K562 (cell line): ENCODE results near the gene FOXK2. TPM values are rescaled to one million over a fixed set of nuclear protein-coding genes. Genes with fewer than 3 reads are reported as not detected.
A peak's percentile ranks its signal among the peaks of the same experiment; 100 is the strongest.

Experiments used
- ATAC-seq: fragments of 200-7000 bp; cut with Tn5 transposase; 3 replicates; pipeline ENCODE4 v1.9.1; 2020; ENCODE audit warnings: moderate library complexity
- BruUV-seq: library from RNA; stranded (reverse); fragments of 400-500 nt; replicated peaks from 2 replicates; lab custom pipeline; 2021; lab: Mats Ljungman, UMichigan
- CTCF ChIA-PET: fragments of 300-600 bp; formaldehyde crosslinking; extraction: SDS; loops from one replicate; lab custom pipeline; 2021; ENCODE audit warnings: low intra/inter-chr PET ratio; lab: Yijun Ruan, JAX
- POLR2A ChIA-PET: fragments of 300-600, 350-650 bp; sonication (Branson Sonifier 250); formaldehyde crosslinking; extraction: SDS; loops from one replicate; lab custom pipeline; 2021; ENCODE audit warnings: antibody characterized with exemption, inconsistent platforms; lab: Yijun Ruan, JAX
- DNase-seq, 4 experiments: peaks; one replicate each; pipeline versions ENCODE4 v3.0.0 to v3.0.0-alpha.2; 2011 to 2018; ENCODE audit warnings: low spot score in 3 of 4, mixed read lengths in 3 of 4; ENCODE audit errors: extremely low read depth in 1 of 4
- FAIRE-seq: peaks from 2 replicates; lab custom pipeline; 2011; peaks lifted over from hg19 to GRCh38; lab: Jason Lieb, UNC
- H2AFZ ChIP-seq: 2 replicates; pipeline ENCODE4 v1.6.0; 2011; ENCODE audit warnings: low read depth, low read length, control low read depth, inconsistent platforms
- H3K27ac ChIP-seq: fragments of 200-600 bp; 3 replicates; pipeline ENCODE4 v1.8.0; 2011; ENCODE audit warnings: low read depth, mild to moderate bottlenecking, control low read depth, inconsistent platforms, low read length, moderate library complexity, mixed read lengths; ENCODE audit errors: extremely low read depth
- H3K27me3 ChIP-seq, 2 experiments: fragments of 300-600 bp in 1 of 2; 2 replicates in 1 of 2; 3 replicates in 1 of 2; pipeline versions ENCODE4 v1.6.0 to v1.8.0; 2011; ENCODE audit warnings: inconsistent platforms in 2 of 2, low read length in 2 of 2, mild to moderate bottlenecking in 1 of 2, mixed read lengths in 1 of 2, moderate library complexity in 1 of 2; ENCODE audit not compliant: control insufficient read depth in 2 of 2, insufficient read depth in 2 of 2
- H3K36me3 ChIP-seq: fragments of 300-600 bp; 3 replicates; pipeline ENCODE4 v1.8.0; 2011; ENCODE audit warnings: mild to moderate bottlenecking, low read length, inconsistent platforms; ENCODE audit not compliant: control insufficient read depth, insufficient read depth
- H3K4me1 ChIP-seq, 2 experiments: fragments of 200-600 bp in 1 of 2; replicated peaks in 1 of 2; 2 replicates in 1 of 2; 3 replicates in 1 of 2; pipeline versions ENCODE4 v1.5.1 to v1.8.0; 2011; ENCODE audit warnings: inconsistent platforms in 2 of 2, low read length in 2 of 2, mild to moderate bottlenecking in 1 of 2, mixed read lengths in 1 of 2, moderate library complexity in 1 of 2; ENCODE audit not compliant: control insufficient read depth in 2 of 2, insufficient read depth in 2 of 2
- H3K4me2 ChIP-seq: 2 replicates; pipeline ENCODE4 v1.6.1; 2011; ENCODE audit warnings: low read length, control low read depth, inconsistent platforms, mixed read lengths; ENCODE audit not compliant: insufficient read depth
- H3K4me3 ChIP-seq: fragments of 200-600 bp; sonication (generic), shearing (Covaris generic); 2 replicates; pipeline ENCODE4 v1.5.1; 2016; ENCODE audit warnings: control low read depth, inconsistent platforms
- H3K79me2 ChIP-seq: fragments of 200-600 bp; 3 replicates; pipeline ENCODE4 v1.8.0; 2011; ENCODE audit warnings: low read length, inconsistent platforms; ENCODE audit not compliant: control insufficient read depth, insufficient read depth
- H3K9ac ChIP-seq, 2 experiments: 2 replicates each; pipeline versions ENCODE4 v1.6.0 to v1.6.1; 2011; ENCODE audit warnings: low read depth in 2 of 2, low read length in 2 of 2, control low read depth in 1 of 2, inconsistent platforms in 1 of 2, mild to moderate bottlenecking in 1 of 2, mixed read lengths in 1 of 2; ENCODE audit not compliant: insufficient read depth in 1 of 2
- H3K9me1 ChIP-seq: one replicate; pipeline ENCODE4 v1.6.0; 2011; ENCODE audit warnings: inconsistent platforms, mild to moderate bottlenecking, low read length, moderate library complexity; ENCODE audit not compliant: control insufficient read depth, insufficient read depth
- H3K9me3 ChIP-seq: replicated peaks from 2 replicates; pipeline ENCODE4 v1.5.1; 2011; ENCODE audit warnings: low read depth, low read length, inconsistent platforms; ENCODE audit not compliant: control insufficient read depth, insufficient read depth
- H4K20me1 ChIP-seq: replicated peaks from 2 replicates; pipeline ENCODE4 v1.6.1; 2011; ENCODE audit warnings: low read length, inconsistent platforms, mixed read lengths; ENCODE audit not compliant: control insufficient read depth, insufficient read depth
- CEBPZ ChIP-seq: fragments of 150-350 bp; IDR thresholded peaks from 2 replicates; pipeline ENCODE4 v1.6.1; 2014; ENCODE audit warnings: low read depth, mild to moderate bottlenecking, low read length, borderline replicate concordance
- FOXA1 ChIP-seq: fragments of 450-650 bp; IDR thresholded peaks from 2 replicates; pipeline ENCODE4 v1.6.1; 2016; ENCODE audit warnings: mild to moderate bottlenecking, borderline replicate concordance
- ILK ChIP-seq: fragments of 450-650 bp; IDR thresholded peaks from 2 replicates; pipeline ENCODE4 v1.6.1; 2016; ENCODE audit warnings: missing genetic modification characterization, low read depth, mild to moderate bottlenecking, missing compliant biosample characterization, moderate library complexity, borderline replicate concordance
- NR2F6 ChIP-seq: fragments of 450-650 bp; formaldehyde crosslinking; IDR thresholded peaks from 2 replicates; pipeline ENCODE4 v1.4.0; 2020; ENCODE audit warnings: mild to moderate bottlenecking
- POLR2G ChIP-seq: fragments of 200-400 bp; formaldehyde crosslinking; IDR thresholded peaks from 2 replicates; pipeline ENCODE4 v1.6.1; 2017; ENCODE audit warnings: low read depth, mild to moderate bottlenecking, antibody characterized with exemption, low read length, moderate library complexity
- STAG1 ChIP-seq: sonication (generic); formaldehyde crosslinking; IDR thresholded peaks from 2 replicates; pipeline ENCODE4 v1.5.0; 2020; ENCODE audit warnings: missing genetic modification reagents, borderline replicate concordance
- ZSCAN29 ChIP-seq: fragments of 450-650 bp; IDR thresholded peaks from 2 replicates; pipeline ENCODE4 v1.6.1; 2017
- WGBS: fragments of 100-300 bp; shearing (Covaris generic); methylation state at CpG from one replicate; pipeline ENCODE4 v1.1.6; 2016; ENCODE audit warnings: low coverage, mixed read lengths; ENCODE audit not compliant: insufficient coverage; ENCODE audit errors: missing lambda C conversion rate; 5-methylcytosine and 5-hydroxymethylcytosine counted together
- in situ Hi-C: fragments of 300-500 bp; cut with MboI; formaldehyde crosslinking; loops from 4 replicates; pipeline ENCODE4 v1.15.0; 2018; ENCODE audit warnings: inconsistent platforms, mixed read lengths
- intact Hi-C: fragments of 100-400 bp; cut with micrococcal nuclease; formaldehyde crosslinking; loops from 2 replicates; pipeline ENCODE4 v1.14.2; 2022
- polyA plus RNA-seq, 8 experiments: library from polyadenylated mRNA; depleted of rRNA in 4 of 8; stranded (reverse) in 5 of 8; unstranded in 3 of 8; fragments of >200 nt; fragmentation: Nextera tagmentation in 2 of 8; fragmentation: Illumina TruSeq in 1 of 8; extraction: Ambion mirVana in 2 of 8; extraction: Trizol in 1 of 8; gene quantifications; 2 replicates each; pipeline versions ENCODE4 v1.2.1 to v1.2.3, GENCODE V29; 2011 to 2014; ENCODE audit warnings: inconsistent platforms in 1 of 8, missing spikeins in 1 of 8
- total RNA-seq, 7 experiments: library from RNA; depleted of rRNA in 6 of 7; stranded (reverse); fragments of >200 nt in 6 of 7; fragmentation: Illumina TruSeq in 2 of 7; extraction: Trizol in 2 of 7; gene quantifications; 2 replicates each; pipeline versions ENCODE4 v1.2.1 to v1.2.3, GENCODE V29; 2011 to 2021; ENCODE audit warnings: low replicate concordance in 1 of 7

Gene FOXK2
- total and polyA plus RNA-seq, 9 of the 15 experiments (the other 6 are each of a cell fraction or from before 2014, with no cell fraction given) = 3.0 to 86.0 (median 44.1) TPM

- intact Hi-C loops (no loop called here), in situ Hi-C loops (no loop called here)
- no peak for FAIRE-seq
- DNase-seq = no peak
- Histone ChIP-seq H3K4me3 (no peak overlapping the region), H4K20me1 (no peaks in the 10 kb centered on the region), H3K9me3 (no peaks in the 10 kb centered on the region), H3K9ac (no peak overlapping the region), H3K36me3 (peaks cover 89% of the 10 kb centered on the region; the same call in 2 of the 3 replicates), H3K9me1 (peaks cover 6% of the 10 kb centered on the region), H3K27ac (no peak overlapping the region), H3K4me2 (no peak overlapping the region), H3K4me1 (peaks cover 0 to 39% of the 10 kb centered on the region in 2 experiments; a peak in 2 of 5 replicates), H3K27me3 (no peaks in the 10 kb centered on the region), H3K79me2 (peaks cover 20% of the 10 kb centered on the region), H2AFZ (no peak overlapping the region)
- TF ChIP-seq FOXA1 (no peak), POLR2G (0 out of 2 replicates have a peak, but pooled peaks have one; percentile 26), NR2F6 (CRISPR knock-in tag) (no peak), CEBPZ (no peak), ZSCAN29 (no peak), ILK (tag) (no peak), STAG1 (CRISPR knock-in tag) (no peak)
- ATAC-seq = no peak
- BruUV-seq = no TSS peak
- WGBS = 94% methylated on average over 11 of the region's 11 CpGs
- ChIA-PET POLR2A (interaction anchor here (0.6 kb wide), 2 partner anchors 9 to 49 kb away, joined by 4 read pairs; no protein-coding TSS in a partner anchor), CTCF (no interaction called here)
Observed at GRCh38 chr17:82594571-82594970, 75.0 kb downstream of the FOXK2 start.
